Ishikawa (cell line): ENCODE results near the gene RORC.

ENCODE experiments used
- CREB1 ChIP-seq: IDR thresholded peaks from 2 replicates; pipeline ENCODE4 v1.6.1; 2012; ENCODE audit warnings: low read depth
- EGR1 ChIP-seq: IDR thresholded peaks from 2 replicates; pipeline ENCODE4 v1.6.1; 2012
- EP300 ChIP-seq: IDR thresholded peaks from 2 replicates; pipeline ENCODE4 v1.6.1; 2012; ENCODE audit warnings: borderline replicate concordance
- FOXM1 ChIP-seq: IDR thresholded peaks from 2 replicates; pipeline ENCODE4 v1.6.1; 2012; ENCODE audit warnings: low read depth, borderline replicate concordance
- MAX ChIP-seq: IDR thresholded peaks from 2 replicates; pipeline ENCODE4 v1.6.1; 2012
- NFIC ChIP-seq: IDR thresholded peaks from 2 replicates; pipeline ENCODE4 v1.6.1; 2012
- RAD21 ChIP-seq: IDR thresholded peaks from 2 replicates; pipeline ENCODE4 v1.6.1; 2012; ENCODE audit warnings: low read depth
- REST ChIP-seq: IDR thresholded peaks from 2 replicates; pipeline ENCODE4 v1.6.1; 2012; ENCODE audit warnings: low read depth, mild to moderate bottlenecking
- TAF1 ChIP-seq: IDR thresholded peaks from 2 replicates; pipeline ENCODE4 v1.6.1; 2012; ENCODE audit warnings: low read depth, mild to moderate bottlenecking
- TEAD4 ChIP-seq: IDR thresholded peaks from 2 replicates; pipeline ENCODE4 v1.6.1; 2012
- YY1 ChIP-seq: IDR thresholded peaks from 2 replicates; pipeline ENCODE4 v1.6.1; 2012; ENCODE audit warnings: low read depth

GRCh38 chr1:151817353-151817730 lies 14.3 kb downstream of the RORC start:
- TF ChIP-seq MAX: no peak
- no peak for TF ChIP-seq REST
- TF ChIP-seq EP300: no peak
- no peak for TF ChIP-seq TAF1
- TF ChIP-seq YY1: no peak
- TF ChIP-seq EGR1: no peak
- no peak for TF ChIP-seq FOXM1
- no peak for TF ChIP-seq RAD21
- no peak for TF ChIP-seq NFIC
- no peak for TF ChIP-seq TEAD4
- TF ChIP-seq CREB1: no peak
